Sigmoid colon (tissue), 4 donors: ENCODE measurements around the gene SH3RF2.

Experiments used
- CTCF ChIP-seq, 4 experiments: fragments of 450-650 bp in 3 of 4; fragments of 200-600 bp in 1 of 4; IDR thresholded peaks; one replicate each; pipeline ENCODE4 v1.5.1; 2016 to 2019; ENCODE audit warnings: antibody characterized with exemption in 4 of 4, mild to moderate bottlenecking in 3 of 4, moderate library complexity in 2 of 4
- POLR2A ChIP-seq, 2 donors: fragments of 450-650 bp; IDR thresholded peaks; one replicate each; pipeline ENCODE4 v1.6.1; 2016; ENCODE audit warnings: antibody characterized with exemption in 2 of 2, mild to moderate bottlenecking in 2 of 2, moderate library complexity in 2 of 2
- POLR2AphosphoS5 ChIP-seq, 4 donors: sonication (generic); formaldehyde crosslinking; IDR thresholded peaks; one replicate each; pipeline ENCODE4 v1.6.1; 2017; ENCODE audit warnings: antibody characterized with exemption in 4 of 4

- no peak for TF ChIP-seq POLR2AphosphoS5 (IDR thresholded peaks at IDR 0.05)
- no peak for TF ChIP-seq CTCF (IDR thresholded peaks at IDR 0.05)
- no peak for TF ChIP-seq POLR2A (IDR thresholded peaks at IDR 0.05)
These were observed 7.3 kb downstream of the SH3RF2 start for GRCh38 chr5:145943674-145944121.
